Liver (tissue), 9 donors: ENCODE results near the gene NLRP14. TPM values are rescaled to one million over a fixed set of nuclear protein-coding genes. Genes with fewer than 3 reads are reported as not detected.

Source experiments
- DNase-seq: peaks from one replicate; pipeline ENCODE4 v3.0.0-alpha.2; 2017; ENCODE audit warnings: low spot score
- H3K27ac ChIP-seq, 2 donors: one replicate each; pipeline ENCODE4 v1.7.0; 2013; ENCODE audit warnings: inconsistent platforms in 2 of 2, low read length in 2 of 2, control low read depth in 1 of 2, low read depth in 1 of 2, mild to moderate bottlenecking in 1 of 2
- H3K27me3 ChIP-seq, 4 donors: one replicate each; pipeline versions ENCODE4 v1.6.1 to v1.7.0; 2013; ENCODE audit warnings: low read length in 3 of 4, inconsistent platforms in 1 of 4, mild to moderate bottlenecking in 1 of 4, moderate library complexity in 1 of 4; ENCODE audit not compliant: control insufficient read depth in 4 of 4, insufficient read depth in 4 of 4
- H3K36me3 ChIP-seq, 4 donors: one replicate each; pipeline versions ENCODE4 v1.6.1 to v1.7.0; 2013; ENCODE audit warnings: low read length in 3 of 4, mild to moderate bottlenecking in 3 of 4, low read depth in 1 of 4, moderate library complexity in 1 of 4; ENCODE audit not compliant: control insufficient read depth in 4 of 4, insufficient read depth in 3 of 4
- H3K4me1 ChIP-seq, 4 donors: one replicate each; pipeline versions ENCODE4 v1.6.1 to v1.7.0; 2013; ENCODE audit warnings: low read length in 3 of 4, mild to moderate bottlenecking in 3 of 4, moderate library complexity in 1 of 4; ENCODE audit not compliant: control insufficient read depth in 4 of 4, insufficient read depth in 4 of 4
- H3K4me3 ChIP-seq, 3 donors: one replicate each; pipeline versions ENCODE4 v1.6.1 to v1.7.0; 2013; ENCODE audit warnings: low read length in 3 of 3, control low read depth in 1 of 3, low read depth in 1 of 3, mild to moderate bottlenecking in 1 of 3
- H3K9ac ChIP-seq, 2 donors: one replicate each; pipeline ENCODE4 v1.7.0; 2013; ENCODE audit warnings: low read length in 2 of 2, mild to moderate bottlenecking in 2 of 2, moderate library complexity in 2 of 2, control low read depth in 1 of 2, low read depth in 1 of 2
- H3K9me3 ChIP-seq, 4 donors: one replicate each; pipeline versions ENCODE4 v1.6.1 to v1.7.0; 2013; ENCODE audit warnings: low read length in 3 of 4; ENCODE audit not compliant: control insufficient read depth in 4 of 4
- EGR1 ChIP-seq, 2 donors: IDR thresholded peaks; 2 replicates each; pipeline ENCODE4 v1.6.1; 2016 to 2018; ENCODE audit warnings: antibody characterized with exemption in 2 of 2, low read depth in 2 of 2
- FOXA1 ChIP-seq: IDR thresholded peaks from 2 replicates; pipeline ENCODE4 v1.6.1; 2016; ENCODE audit warnings: antibody characterized with exemption
- FOXA2 ChIP-seq: IDR thresholded peaks from 2 replicates; pipeline ENCODE4 v1.6.1; 2016; ENCODE audit warnings: antibody characterized with exemption
- GABPA ChIP-seq, 2 donors: IDR thresholded peaks in 1 of 2; conservative IDR thresholded peaks in 1 of 2; 2 replicates each; pipeline ENCODE4 v1.6.1; 2016; ENCODE audit warnings: antibody characterized with exemption in 2 of 2, mild to moderate bottlenecking in 1 of 2, moderate library complexity in 1 of 2
- HNF4G ChIP-seq: IDR thresholded peaks from 2 replicates; pipeline ENCODE4 v1.6.1; 2016; ENCODE audit warnings: antibody characterized with exemption
- NR2F2 ChIP-seq: IDR thresholded peaks from 2 replicates; pipeline ENCODE4 v1.6.1; 2016; ENCODE audit warnings: antibody characterized with exemption
- RXRA ChIP-seq, 2 donors: IDR thresholded peaks; 2 replicates each; pipeline ENCODE4 v1.6.1; 2017 to 2018; ENCODE audit warnings: antibody characterized with exemption in 2 of 2, mild to moderate bottlenecking in 1 of 2
- SP1 ChIP-seq: IDR thresholded peaks from 2 replicates; pipeline ENCODE4 v1.6.1; 2018; ENCODE audit warnings: antibody characterized with exemption, mild to moderate bottlenecking
- TAF1 ChIP-seq: conservative IDR thresholded peaks from 2 replicates; pipeline ENCODE4 v1.6.1; 2016; ENCODE audit warnings: antibody characterized with exemption, mild to moderate bottlenecking
- WGBS: extraction: QIAGEN DNeasy Blood & Tissue Kit; methylation state at CpG from one replicate; pipeline ENCODE4 v1.1.7; 2013; 5-methylcytosine and 5-hydroxymethylcytosine counted together
- polyA plus RNA-seq, 2 donors: library from polyadenylated mRNA; stranded (reverse) in 1 of 2; unstranded in 1 of 2; fragments of 200-250 nt in 1 of 2; fragments of >200 nt in 1 of 2; fragmentation: Nextera tagmentation in 1 of 2; extraction: Ambion mirVana in 1 of 2; gene quantifications; one replicate each; pipeline versions ENCODE4 v1.2.1 to v1.2.3, GENCODE V29; 2013 to 2015
- total RNA-seq, 2 donors: library from RNA; depleted of rRNA; stranded (reverse); fragments of >200 nt; gene quantifications; one replicate each; pipeline ENCODE4 v1.2.3, GENCODE V29; 2014
- TF ChIP-seq, protein P1 (sequence below): IDR thresholded peaks from 2 replicates; pipeline ENCODE4 v1.6.1; 2016; ENCODE audit warnings: antibody characterized with exemption
- TF ChIP-seq, protein P2 (sequence below): IDR thresholded peaks from 2 replicates; pipeline ENCODE4 v1.6.1; 2016; ENCODE audit warnings: antibody characterized with exemption
- TF ChIP-seq, protein P3 (sequence below): IDR thresholded peaks from 2 replicates; pipeline ENCODE4 v1.6.1; 2016; ENCODE audit warnings: antibody characterized with exemption
- donor health status: healthy.
- donor health status: healthy.
- donor health status: healthy.
- donor health status: healthy.
- donor health status: healthy.

Gene NLRP14
- total and polyA plus RNA-seq, 4 donors, result 0.02 to 0.50 (median 0.34) TPM

DNA sequence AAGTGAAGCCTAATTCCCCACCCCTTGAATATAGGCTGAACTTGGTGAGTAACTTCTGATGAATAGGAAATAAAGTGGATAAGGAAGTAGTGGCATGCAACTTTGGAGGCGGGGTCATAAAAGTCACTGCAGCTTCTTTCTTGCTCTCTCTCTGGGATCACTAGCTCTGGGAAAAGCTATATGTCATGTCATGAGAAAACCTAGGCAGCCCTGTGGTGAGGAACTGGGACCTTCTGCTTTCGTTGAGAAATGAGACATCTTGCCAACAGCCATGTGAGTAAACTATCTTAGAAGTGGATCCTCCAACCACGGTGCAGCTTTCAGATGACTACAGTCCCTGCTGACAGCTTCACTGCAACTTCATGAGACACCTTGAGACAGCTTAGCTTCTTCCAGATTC, 15.8 kb upstream of the NLRP14 start:
- DNase-seq, result no peak
- 70% methylated on average over 3 of the region's 3 CpGs for WGBS
- Histone ChIP-seq H3K9me3 (no peaks in the 10 kb centered on the region), H3K27ac (no peak overlapping the region), H3K4me3 (no peak overlapping the region), H3K27me3 (no peaks in the 10 kb centered on the region), H3K4me1 (no peaks in the 10 kb centered on the region), H3K9ac (no peak overlapping the region), H3K36me3 (peaks cover 0 to 14% (median under 1%) of the 10 kb centered on the region in 4 donors)
- TF ChIP-seq SP1, result no peak
- TF ChIP-seq, protein P1, sequence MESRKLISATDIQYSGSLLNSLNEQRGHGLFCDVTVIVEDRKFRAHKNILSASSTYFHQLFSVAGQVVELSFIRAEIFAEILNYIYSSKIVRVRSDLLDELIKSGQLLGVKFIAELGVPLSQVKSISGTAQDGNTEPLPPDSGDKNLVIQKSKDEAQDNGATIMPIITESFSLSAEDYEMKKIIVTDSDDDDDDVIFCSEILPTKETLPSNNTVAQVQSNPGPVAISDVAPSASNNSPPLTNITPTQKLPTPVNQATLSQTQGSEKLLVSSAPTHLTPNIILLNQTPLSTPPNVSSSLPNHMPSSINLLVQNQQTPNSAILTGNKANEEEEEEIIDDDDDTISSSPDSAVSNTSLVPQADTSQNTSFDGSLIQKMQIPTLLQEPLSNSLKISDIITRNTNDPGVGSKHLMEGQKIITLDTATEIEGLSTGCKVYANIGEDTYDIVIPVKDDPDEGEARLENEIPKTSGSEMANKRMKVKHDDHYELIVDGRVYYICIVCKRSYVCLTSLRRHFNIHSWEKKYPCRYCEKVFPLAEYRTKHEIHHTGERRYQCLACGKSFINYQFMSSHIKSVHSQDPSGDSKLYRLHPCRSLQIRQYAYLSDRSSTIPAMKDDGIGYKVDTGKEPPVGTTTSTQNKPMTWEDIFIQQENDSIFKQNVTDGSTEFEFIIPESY, result no peak
- TF ChIP-seq, protein P2, sequence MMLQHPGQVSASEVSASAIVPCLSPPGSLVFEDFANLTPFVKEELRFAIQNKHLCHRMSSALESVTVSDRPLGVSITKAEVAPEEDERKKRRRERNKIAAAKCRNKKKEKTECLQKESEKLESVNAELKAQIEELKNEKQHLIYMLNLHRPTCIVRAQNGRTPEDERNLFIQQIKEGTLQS, result no peak
- TF ChIP-seq GABPA (IDR thresholded peaks at IDR 0.05 in 1 of 2, conservative IDR thresholded peaks at IDR 0.05 in 1 of 2), result no peak
- no peak for TF ChIP-seq TAF1
- TF ChIP-seq FOXA2, result no peak
- no peak for TF ChIP-seq EGR1 (IDR thresholded peaks at IDR 0.05; ENCODE audit: low read depth in 2 of 2)

DNA sequence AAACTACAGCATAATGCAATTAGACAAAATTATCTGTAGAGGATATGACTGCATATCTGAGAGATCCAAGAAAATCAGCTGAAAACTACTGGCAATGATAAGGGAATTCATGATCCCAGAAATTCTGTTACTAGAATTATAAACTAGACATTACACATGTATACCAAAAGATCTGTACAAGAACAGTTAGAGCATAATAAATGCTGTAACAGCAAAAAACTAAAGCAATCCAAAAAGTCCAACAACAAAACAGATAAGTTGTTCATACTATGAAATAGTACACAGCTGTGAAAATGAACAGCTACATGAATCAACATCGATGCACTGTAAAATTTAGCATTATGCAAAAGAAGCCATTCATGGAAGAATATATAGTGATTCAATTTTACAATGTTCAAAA, 6.2 kb upstream of the NLRP14 start:
- H3K36me3 ChIP-seq, result no peaks in the 10 kb centered on the region
- 98% methylated on average over 1 of the region's 1 CpG for WGBS
- TF ChIP-seq, protein P3, sequence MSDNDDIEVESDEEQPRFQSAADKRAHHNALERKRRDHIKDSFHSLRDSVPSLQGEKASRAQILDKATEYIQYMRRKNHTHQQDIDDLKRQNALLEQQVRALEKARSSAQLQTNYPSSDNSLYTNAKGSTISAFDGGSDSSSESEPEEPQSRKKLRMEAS, result no peak
- no peak for TF ChIP-seq FOXA2
- TF ChIP-seq FOXA1, result no peak
- no peak for TF ChIP-seq NR2F2
- no peak for TF ChIP-seq EGR1 (IDR thresholded peaks at IDR 0.05; ENCODE audit: low read depth in 2 of 2)

DNA sequence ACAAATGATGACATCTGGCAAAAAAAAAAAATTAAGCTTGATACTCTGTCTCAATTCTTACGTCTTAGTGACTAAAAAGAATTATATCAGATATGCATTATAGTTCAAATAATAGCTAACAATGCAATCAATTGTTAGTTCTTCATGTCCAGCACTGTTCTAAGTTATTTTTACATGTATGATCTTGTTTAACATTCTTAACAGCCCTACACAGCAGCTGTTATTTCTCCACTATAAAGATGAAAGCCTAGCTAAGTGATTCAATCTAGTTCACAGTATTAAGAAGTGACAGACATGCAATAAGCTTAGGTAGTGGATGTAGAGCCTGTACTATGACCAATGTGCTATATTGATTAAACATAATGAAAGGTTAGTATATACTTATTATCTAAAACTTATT, 4.3 kb upstream of the NLRP14 start:
- no peak overlapping the region for H3K9ac ChIP-seq
- no peak overlapping the region for H3K4me3 ChIP-seq
- no peaks in the 10 kb centered on the region for H3K36me3 ChIP-seq
- TF ChIP-seq RXRA (IDR thresholded peaks at IDR 0.05) (no peak), HNF4G (no peak), SP1 (no peak), TAF1 (no peak), EGR1 (IDR thresholded peaks at IDR 0.05; ENCODE audit: low read depth in 2 of 2) (no peak)
- H3K4me1 ChIP-seq, result peaks cover 0 to 15% (median 9%) of the 10 kb centered on the region in 4 donors
- no peaks in the 10 kb centered on the region for H3K27me3 ChIP-seq
- no peaks in the 10 kb centered on the region for H3K9me3 ChIP-seq
- DNase-seq, result no peak
- 91% methylated on average over 1 of the region's 1 CpG for WGBS
- H3K27ac ChIP-seq, result no peak overlapping the region

More for the DNA sequence above, 6.2 kb upstream of the NLRP14 start:
- Histone ChIP-seq H3K9me3 (no peaks in the 10 kb centered on the region), H3K9ac (no peak overlapping the region), H3K4me1 (no peaks in the 10 kb centered on the region), H3K27me3 (no peaks in the 10 kb centered on the region), H3K27ac (no peak overlapping the region), H3K4me3 (no peak overlapping the region)
- DNase-seq, result no peak
